Measurements from ENCODE around the gene ATP2A3.

Gene ATP2A3

DNA sequence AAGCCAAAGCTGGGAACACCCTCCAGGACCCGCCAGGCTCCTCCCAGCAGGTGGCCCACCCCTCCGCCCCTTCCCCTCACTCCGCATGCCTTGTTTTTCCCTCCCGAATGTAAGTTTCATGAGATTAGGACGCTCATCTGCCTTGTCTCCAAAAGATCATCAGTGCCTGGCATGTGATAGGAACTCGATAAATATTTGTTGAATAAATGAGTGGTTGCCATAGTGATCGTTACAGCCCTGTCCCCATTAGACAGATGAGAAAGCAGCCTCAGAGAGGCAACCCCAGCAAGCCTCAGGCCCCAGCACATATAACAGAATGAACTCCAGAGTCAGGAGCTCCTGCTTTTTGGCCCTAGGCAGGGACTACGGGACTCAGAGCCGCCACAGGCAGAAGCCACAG, 76.4 kb downstream of the ATP2A3 start:
- no peak for DNase-seq

DNA sequence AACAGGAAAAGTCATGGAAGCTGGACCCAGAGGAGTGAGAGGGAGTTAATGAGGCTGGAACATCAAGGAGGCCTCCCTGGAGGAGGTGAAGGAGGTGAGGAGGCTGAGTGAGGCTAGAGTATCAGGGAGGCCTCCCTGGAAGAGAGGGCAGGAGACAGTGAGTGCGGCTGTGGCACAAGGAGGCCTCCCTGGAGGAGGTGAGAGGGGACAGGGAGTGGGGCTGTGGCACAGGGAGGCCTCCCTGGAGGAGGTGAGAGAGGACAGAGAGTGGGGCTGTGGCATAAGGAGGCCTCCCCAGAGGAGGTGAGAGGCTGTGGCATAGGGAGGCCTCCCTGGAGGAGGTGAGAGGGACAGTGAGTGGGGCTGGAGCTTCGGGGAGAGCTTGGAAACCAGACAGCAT, 76.8 kb downstream of the ATP2A3 start:
- DNase-seq: no peak

DNA sequence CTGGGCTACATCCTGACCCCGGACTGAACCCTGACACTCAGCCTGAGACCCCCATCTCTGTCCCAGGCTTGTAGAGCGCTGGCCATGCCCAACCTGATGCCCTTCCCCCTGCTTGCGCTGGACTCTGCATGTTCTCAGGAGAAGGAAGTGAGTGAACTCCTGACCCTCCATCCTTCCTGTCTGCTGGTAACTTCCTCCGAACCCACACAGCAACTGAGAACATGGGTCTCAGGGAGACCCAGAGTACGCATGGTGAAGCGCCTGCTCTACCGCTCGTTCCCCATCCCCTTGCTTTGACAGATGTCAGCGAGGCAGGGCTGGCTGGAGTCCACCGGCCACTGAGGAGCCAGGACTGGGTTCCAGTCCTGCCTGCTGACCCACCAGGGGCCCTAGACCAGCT, 77.5 kb downstream of the ATP2A3 start:
- no peak for DNase-seq

GRCh38 chr17:3885970-3886369, 78.3 kb downstream of the ATP2A3 start:
- no peak for DNase-seq

GRCh38 chr17:3885271-3885670, 79.0 kb downstream of the ATP2A3 start:
- DNase-seq: no peak

- no peak for DNase-seq
Measured at GRCh38 chr17:3884188-3884587, 80.0 kb downstream of the ATP2A3 start.

- DNase-seq: no peak
Measured at GRCh38 chr17:3882276-3882675, 82.0 kb downstream of the ATP2A3 start.

DNA sequence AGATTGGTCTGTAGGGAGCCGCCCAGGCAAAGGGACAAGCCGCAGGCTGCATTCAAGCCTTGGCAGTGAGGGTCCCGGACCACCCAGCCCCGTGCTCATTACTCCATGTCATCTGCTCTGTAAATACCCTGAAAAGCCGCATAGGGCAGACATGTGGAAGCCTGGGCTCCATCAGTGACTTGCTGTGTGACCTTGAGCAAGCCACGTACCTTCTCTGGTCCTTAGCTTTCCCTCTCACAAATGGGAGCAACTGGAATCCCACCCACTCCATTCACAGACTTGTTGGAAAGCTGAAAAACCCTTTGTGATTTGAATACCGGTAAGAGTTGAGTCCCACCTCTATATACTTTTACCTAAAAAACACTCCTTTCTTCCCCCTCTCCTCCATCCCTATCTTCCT, 83.3 kb downstream of the ATP2A3 start:
- DNase-seq: no peak

GRCh38 chr17:3879591-3880417, 84.4 kb downstream of the ATP2A3 start:
- no peak for DNase-seq

- no peak for DNase-seq
Measured at GRCh38 chr17:3879186-3879585, 85.1 kb downstream of the ATP2A3 start.

GRCh38 chr17:3877220-3877619, 87.0 kb downstream of the ATP2A3 start:
- no peak for DNase-seq

- DNase-seq: no peak
Measured at GRCh38 chr17:3875317-3875716, 88.9 kb downstream of the ATP2A3 start.
